Measurements from ENCODE around the gene SPEM1.

Gene SPEM1

GRCh38 chr17:7403043-7403726 lies 16.9 kb upstream of the SPEM1 start:
- no peak for DNase-seq (ENCODE audit: low read depth)

- no peak for DNase-seq (ENCODE audit: low read depth)
Observed at GRCh38 chr17:7403727-7403976, 16.5 kb upstream of the SPEM1 start.

GRCh38 chr17:7403977-7404736 lies 16.0 kb upstream of the SPEM1 start, which contains the start of gene TMEM256:
Gene TMEM256 (minus strand): TSS chr17:7404097. CDS start chr17:7404084, 13 bp downstream.
- DNase-seq (ENCODE audit: low read depth): peak; percentile 97

- no peak for DNase-seq (ENCODE audit: low read depth)
Observed at GRCh38 chr17:7404737-7405349, 15.3 kb upstream of the SPEM1 start.

GRCh38 chr17:7405350-7406234 lies 14.5 kb upstream of the SPEM1 start:
- DNase-seq (ENCODE audit: low read depth): no peak

- no peak for DNase-seq (ENCODE audit: low read depth)
Observed at GRCh38 chr17:7406235-7406825, 13.8 kb upstream of the SPEM1 start.

GRCh38 chr17:7407082-7407481 lies 13.0 kb upstream of the SPEM1 start:
- no peak for DNase-seq (ENCODE audit: low read depth)

- DNase-seq (ENCODE audit: low read depth): no peak
Observed at GRCh38 chr17:7407485-7408251, 12.5 kb upstream of the SPEM1 start, which contains the start of gene NLGN2. Gene NLGN2 (plus strand): TSS chr17:7407845. CDS start chr17:7408256, 411 bp downstream.

GRCh38 chr17:7408252-7408727 lies 11.8 kb upstream of the SPEM1 start:
- DNase-seq (ENCODE audit: low read depth): no peak

GRCh38 chr17:7408863-7409262 lies 11.3 kb upstream of the SPEM1 start:
- DNase-seq (ENCODE audit: low read depth): no peak

GRCh38 chr17:7409716-7410115 lies 10.4 kb upstream of the SPEM1 start:
- no peak for DNase-seq (ENCODE audit: low read depth)

- no peak for DNase-seq (ENCODE audit: low read depth)
Observed at GRCh38 chr17:7410634-7411426, 9.3 kb upstream of the SPEM1 start.

GRCh38 chr17:7411427-7411750 lies 8.7 kb upstream of the SPEM1 start:
- DNase-seq (ENCODE audit: low read depth): no peak

- DNase-seq (ENCODE audit: low read depth): no peak
Observed at GRCh38 chr17:7413346-7413985, 6.7 kb upstream of the SPEM1 start.

GRCh38 chr17:7414837-7415236 lies 5.3 kb upstream of the SPEM1 start:
- DNase-seq (ENCODE audit: low read depth): no peak

- DNase-seq (ENCODE audit: low read depth): no peak
Observed at GRCh38 chr17:7415784-7416183, 4.3 kb upstream of the SPEM1 start.

- DNase-seq (ENCODE audit: low read depth): no peak
Observed at GRCh38 chr17:7416323-7416722, 3.8 kb upstream of the SPEM1 start.

GRCh38 chr17:7417056-7417655 lies 3.0 kb upstream of the SPEM1 start:
- no peak for DNase-seq (ENCODE audit: low read depth)

GRCh38 chr17:7418472-7419152 lies 1.5 kb upstream of the SPEM1 start:
- DNase-seq (ENCODE audit: low read depth): no peak

Measured in non-pigmented ciliary epithelial cell (primary cell).